Hair follicle dermal papilla cell (primary cell): ENCODE results near the gene OR10Z1. TPM values are rescaled to one million over a fixed set of nuclear protein-coding genes. Genes with fewer than 3 reads are reported as not detected.

ENCODE experiments used
- total RNA-seq: library from RNA; depleted of rRNA; stranded (reverse); fragments of >200 nt; gene quantifications from 2 replicates; pipeline ENCODE4 v1.2.3, GENCODE V29; 2012

Gene OR10Z1, protein sequence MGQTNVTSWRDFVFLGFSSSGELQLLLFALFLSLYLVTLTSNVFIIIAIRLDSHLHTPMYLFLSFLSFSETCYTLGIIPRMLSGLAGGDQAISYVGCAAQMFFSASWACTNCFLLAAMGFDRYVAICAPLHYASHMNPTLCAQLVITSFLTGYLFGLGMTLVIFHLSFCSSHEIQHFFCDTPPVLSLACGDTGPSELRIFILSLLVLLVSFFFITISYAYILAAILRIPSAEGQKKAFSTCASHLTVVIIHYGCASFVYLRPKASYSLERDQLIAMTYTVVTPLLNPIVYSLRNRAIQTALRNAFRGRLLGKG
- total RNA-seq, result not detected in 2 replicates

DNA sequence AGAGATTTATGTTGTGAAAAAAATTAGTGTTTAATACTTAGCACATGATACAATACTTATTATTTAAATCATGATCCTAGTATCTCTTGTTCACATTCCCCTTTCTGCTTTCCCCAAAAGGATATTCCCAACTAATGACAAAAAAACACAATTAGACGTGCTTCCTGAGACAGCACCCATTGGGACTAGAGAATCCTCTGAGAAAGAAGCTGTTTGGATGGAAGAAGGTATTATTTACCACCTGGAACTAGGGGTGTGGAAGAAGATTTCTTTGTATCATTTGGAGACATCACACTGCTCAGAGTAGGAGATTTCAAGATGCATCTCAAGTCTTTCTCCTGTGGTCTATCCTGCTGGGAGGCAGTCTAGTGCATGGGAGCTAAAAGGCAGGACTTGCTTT, at the start of gene OR10Z1:
Gene OR10Z1, plus strand, starts transcription at position 301 of the 400 bp plus-strand sequence. CDS start 1,171 bp downstream, outside the sequence.

DNA sequence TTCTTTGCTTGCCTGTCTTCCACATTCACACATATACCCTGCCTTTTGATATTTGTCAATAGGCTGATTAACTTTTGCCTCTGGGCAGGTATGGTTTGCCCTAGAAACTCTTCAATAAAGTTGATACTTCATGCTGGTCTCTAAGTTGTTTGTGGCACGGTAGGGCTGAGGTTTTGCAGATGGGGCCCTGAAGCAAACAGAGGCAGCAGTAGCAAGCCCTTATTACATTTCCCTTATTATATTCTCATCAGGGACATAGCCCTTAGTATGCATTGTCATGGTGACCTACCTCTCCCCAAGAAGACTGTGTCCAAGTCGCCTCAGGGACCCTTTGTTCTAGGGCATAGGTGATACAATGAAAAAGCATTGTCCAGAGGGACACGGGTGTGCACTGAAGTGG, 34.6 kb upstream of the OR10Z1 start, which contains the start of gene OR6P1:
Gene OR6P1, minus strand, starts transcription at position 101 of the 400 bp plus-strand sequence. CDS start 6,976 bp downstream, outside the sequence.

DNA sequence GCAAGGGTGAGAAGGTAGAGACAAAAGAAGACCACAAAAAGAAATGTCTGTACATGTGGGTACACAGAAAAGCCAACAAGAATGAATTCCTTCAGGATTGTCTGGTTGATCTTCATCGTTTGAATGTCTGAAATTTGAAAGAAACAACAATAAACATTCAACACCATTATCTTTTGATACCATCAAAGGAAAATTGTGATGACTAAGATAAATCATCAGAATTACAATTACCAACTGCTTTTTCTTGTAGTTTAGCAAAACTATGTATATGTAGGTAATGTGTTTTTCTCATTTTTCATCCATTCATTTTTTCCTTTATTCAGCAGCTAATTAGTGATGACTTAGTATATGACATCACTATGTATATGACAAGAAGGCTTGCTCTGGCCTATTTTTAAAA, 25.3 kb upstream of the OR10Z1 start, which contains the start of gene OR10X1:
Gene OR10X1, minus strand, starts transcription at position 167 of the 400 bp plus-strand sequence. Its CDS starts 0 bp downstream, at position 167.

Other genes with a start within 250 kb of the OR10Z1 start
- gene OR10T2, start 205.8 kb upstream of the OR10Z1 start, total RNA-seq, result not detected in 2 replicates
- gene OR10K2, start 179.0 kb upstream of the OR10Z1 start, total RNA-seq, result not detected in 2 replicates
- gene OR10K1, start 143.4 kb upstream of the OR10Z1 start, total RNA-seq, result not detected in 2 replicates
- gene OR10R2, start 133.0 kb upstream of the OR10Z1 start, total RNA-seq, result not detected in 2 replicates
- gene OR6Y1, start 50.9 kb upstream of the OR10Z1 start, total RNA-seq, result not detected in 2 replicates
- gene OR6P1, start 34.7 kb upstream of the OR10Z1 start, total RNA-seq, result not detected in 2 replicates
- not detected in 2 replicates for gene OR10X1, start 25.4 kb upstream of the OR10Z1 start, total RNA-seq
- not detected in 2 replicates for gene SPTA1, start 81.4 kb downstream of the OR10Z1 start, total RNA-seq
- gene OR6K2, start 95.4 kb downstream of the OR10Z1 start, total RNA-seq, result not detected in 2 replicates
- gene OR6K3, start 115.5 kb downstream of the OR10Z1 start, total RNA-seq, result not detected in 2 replicates
- gene OR6K6, start 149.5 kb downstream of the OR10Z1 start, total RNA-seq, result not detected in 2 replicates
- gene OR6N1, start 166.9 kb downstream of the OR10Z1 start, total RNA-seq, result not detected in 2 replicates
- not detected in 2 replicates for gene OR6N2, start 175.9 kb downstream of the OR10Z1 start, total RNA-seq
- not detected in 2 replicates for gene MNDA, start 226.1 kb downstream of the OR10Z1 start, total RNA-seq